NCI-H2107 (cell line): Measurements from ENCODE around the gene ACTL7B.
"Not testable (repeated sequence)": the region's sequence is repeated elsewhere in the genome, so short reads cannot be mapped to it uniquely, and the experiment has no call there.

Experiments
- DNase-seq: peaks from one replicate; lab custom pipeline; 2025; lab: John Stamatoyannopoulos, UW

ACTL7B gene

GRCh38 chr9:108844391-108844790 is 11.4 kb downstream of the ACTL7B start:
- no peak for DNase-seq

- DNase-seq, result no peak
Measured at GRCh38 chr9:108842610-108843295, 13.0 kb downstream of the ACTL7B start.

DNA sequence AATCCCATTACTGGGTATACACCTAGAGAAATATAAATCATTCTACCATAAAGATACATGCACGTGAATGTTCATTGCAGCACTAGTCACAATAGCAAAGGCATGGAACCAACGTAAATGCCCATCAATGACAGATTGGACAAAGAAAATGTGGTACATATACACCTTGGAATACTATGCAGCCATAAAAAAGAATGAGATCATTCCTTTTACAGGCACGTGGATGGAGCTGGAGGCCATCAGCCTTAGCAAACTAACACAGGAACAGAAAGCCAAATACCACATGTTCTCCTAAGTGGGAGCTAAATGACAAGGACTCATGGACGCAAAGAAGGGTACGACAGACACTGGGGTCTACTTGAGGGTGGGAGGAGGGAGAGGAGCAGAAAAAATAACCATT is 16.2 kb downstream of the ACTL7B start:
- DNase-seq, result not testable (repeated sequence)

- no peak for DNase-seq
Measured at GRCh38 chr9:108838017-108838416, 17.8 kb downstream of the ACTL7B start.

DNA sequence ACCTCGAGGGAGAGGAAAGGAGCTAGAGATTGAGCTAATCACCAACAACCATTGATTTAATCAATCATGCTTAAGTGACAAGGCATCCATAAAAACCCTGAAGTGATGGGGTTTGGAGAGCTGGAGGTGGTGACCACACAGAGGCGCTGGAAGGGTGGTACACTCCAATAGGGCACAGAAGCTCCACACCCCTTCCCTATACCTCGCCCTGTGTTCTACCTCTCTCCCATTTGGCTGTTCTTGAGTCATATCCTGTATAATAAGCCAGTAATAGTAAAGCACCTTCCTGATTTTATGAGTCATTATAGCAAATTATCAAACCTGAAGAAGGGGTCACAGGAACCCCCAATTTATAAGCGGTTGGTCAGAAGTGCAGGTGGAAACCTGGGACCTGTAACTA is 18.3 kb downstream of the ACTL7B start:
- DNase-seq, result no peak

- no peak for DNase-seq
Measured at GRCh38 chr9:108836781-108837180, 19.0 kb downstream of the ACTL7B start.

DNA sequence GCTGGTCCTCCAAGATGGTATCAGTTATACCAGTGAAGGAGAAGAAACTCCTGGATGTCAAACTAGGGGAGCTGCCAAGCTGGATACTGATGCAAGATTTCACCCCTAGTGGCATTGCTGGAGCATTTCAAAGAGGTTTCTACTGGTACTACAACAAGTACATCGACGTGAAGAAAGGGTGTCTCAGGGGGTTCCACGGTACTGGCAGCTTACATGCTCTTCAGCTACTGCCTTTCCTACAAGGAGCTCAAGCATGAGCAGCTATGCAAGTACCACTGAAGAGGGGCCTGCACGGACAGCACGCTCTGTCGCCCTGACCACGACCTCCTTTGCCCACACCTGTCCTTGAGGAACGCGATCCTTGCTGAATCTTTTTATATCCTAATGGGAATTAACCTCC is 19.5 kb downstream of the ACTL7B start:
- no peak for DNase-seq

GRCh38 chr9:108835831-108836230 is 20.0 kb downstream of the ACTL7B start:
- no peak for DNase-seq

- DNase-seq, result no peak
Measured at GRCh38 chr9:108834959-108835665, 20.7 kb downstream of the ACTL7B start.

DNA sequence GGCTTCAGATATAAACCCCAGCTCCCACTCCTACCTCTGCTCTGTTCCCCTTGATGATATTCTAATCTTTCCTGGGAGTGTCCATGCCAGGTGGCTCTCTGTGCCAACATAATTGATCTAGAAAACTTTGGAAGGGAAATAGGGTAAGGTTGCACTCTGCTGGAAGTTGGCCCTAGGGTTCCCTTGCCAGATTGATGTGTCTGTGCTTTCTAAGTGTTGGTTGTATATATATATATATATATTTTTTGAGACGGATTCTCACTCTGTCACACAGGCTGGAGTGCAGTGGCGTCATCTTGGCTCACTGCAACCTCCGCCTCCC is 23.6 kb downstream of the ACTL7B start:
- no peak for DNase-seq

- no peak for DNase-seq
Measured at GRCh38 chr9:108831496-108832178, 24.1 kb downstream of the ACTL7B start.

GRCh38 chr9:108830272-108830671 is 25.5 kb downstream of the ACTL7B start:
- DNase-seq, result no peak

DNA sequence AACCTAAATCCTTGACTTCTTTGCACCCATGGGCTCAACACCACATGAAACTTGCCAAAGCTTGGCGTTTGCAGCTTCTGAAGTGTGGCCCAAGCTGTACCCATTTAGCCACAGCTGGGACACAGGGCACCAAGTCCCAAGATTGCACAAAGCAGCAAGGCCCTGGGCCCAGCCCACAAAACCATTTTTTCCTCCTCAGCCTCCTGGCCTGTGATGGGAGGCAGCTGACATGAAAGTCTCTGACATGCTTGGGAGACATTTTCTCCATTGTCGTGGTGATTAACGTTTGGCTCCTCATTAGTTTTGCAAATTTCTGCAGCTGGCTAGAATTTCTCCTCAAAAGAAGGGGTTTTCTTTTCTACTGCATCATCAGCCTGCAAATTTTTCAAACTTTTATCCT is 32.0 kb downstream of the ACTL7B start:
- no peak for DNase-seq

- DNase-seq, result no peak
Measured at GRCh38 chr9:108816037-108816436, 39.7 kb downstream of the ACTL7B start.

DNA sequence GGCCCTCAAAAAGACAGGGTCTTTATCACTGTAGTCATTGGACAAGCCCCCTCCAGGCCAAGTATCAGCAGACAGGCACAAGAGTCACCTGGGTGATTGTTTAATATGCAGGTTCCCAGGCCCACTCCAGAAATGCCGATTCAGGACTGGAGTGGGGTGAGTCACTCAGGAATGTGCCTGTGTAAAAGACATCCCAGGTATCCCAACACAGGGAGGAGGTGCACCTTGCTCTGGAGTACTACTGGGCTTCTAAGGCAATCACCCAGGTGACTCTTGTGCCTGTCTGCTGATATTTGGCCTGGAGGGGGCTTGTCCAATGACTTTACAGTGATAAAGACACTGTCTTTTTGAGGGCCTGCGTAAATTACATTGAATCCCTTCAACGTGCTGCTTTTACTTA is 40.6 kb downstream of the ACTL7B start:
- DNase-seq, result no peak

- no peak for DNase-seq
Measured at GRCh38 chr9:108813951-108814601, 41.7 kb downstream of the ACTL7B start.

GRCh38 chr9:108812396-108813025 is 43.3 kb downstream of the ACTL7B start:
- no peak for DNase-seq

GRCh38 chr9:108811944-108812343 is 43.8 kb downstream of the ACTL7B start:
- peak; percentile 6 for DNase-seq

DNA sequence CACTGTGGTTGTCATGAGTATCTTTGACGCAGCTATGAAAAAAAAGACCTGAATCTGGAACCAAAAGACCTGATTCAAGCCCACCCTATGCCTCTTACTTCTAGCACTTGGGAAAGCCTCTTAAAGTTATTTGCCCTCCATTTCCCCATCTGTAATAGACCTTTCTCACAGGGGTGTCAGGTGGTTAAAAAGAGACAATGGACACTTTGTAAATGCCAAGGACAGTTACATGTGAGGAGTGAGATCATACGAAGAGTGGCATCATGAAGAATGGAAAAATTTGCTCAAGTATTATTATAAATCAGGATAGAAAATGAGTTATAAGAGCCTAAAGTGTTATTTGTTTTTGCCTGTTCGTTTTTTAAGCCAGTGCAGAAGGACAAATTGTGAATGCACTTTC is 46.5 kb downstream of the ACTL7B start:
- no peak for DNase-seq
